MM.1S (cell line): ENCODE data around the gene RIPK4.

Experiments used
- DNase-seq: peaks from one replicate; pipeline ENCODE4 v3.0.0-alpha.2; 2015
- H2AFZ ChIP-seq: fragments of 300-600 bp; sonication (generic); 2 replicates; pipeline ENCODE4 v1.6.0; 2016; ENCODE audit warnings: antibody characterized with exemption, low read length
- H3F3A ChIP-seq: fragments of 300-600 bp; sonication (generic); 2 replicates; pipeline ENCODE4 v1.6.1; 2016; ENCODE audit warnings: mild to moderate bottlenecking, antibody characterized with exemption, low read length, moderate library complexity, mixed read lengths; ENCODE audit not compliant: insufficient read depth
- H3K27ac ChIP-seq: fragments of 300-600 bp; sonication (generic); 2 replicates; pipeline ENCODE4 v1.5.1; 2016; ENCODE audit warnings: mild to moderate bottlenecking, low read length
- H3K27me3 ChIP-seq: fragments of 300-600 bp; sonication (generic); replicated peaks from 2 replicates; pipeline ENCODE4 v1.6.0; 2016; ENCODE audit warnings: low read length; ENCODE audit not compliant: insufficient read depth
- H3K36me3 ChIP-seq: fragments of 300-600 bp; sonication (generic); replicated peaks from 2 replicates; pipeline ENCODE4 v1.6.1; 2016; ENCODE audit warnings: mild to moderate bottlenecking, low read length, mixed read lengths; ENCODE audit not compliant: insufficient read depth
- H3K4me1 ChIP-seq: fragments of 300-600 bp; sonication (generic); 2 replicates; pipeline ENCODE4 v1.6.1; 2016; ENCODE audit warnings: low read length, mixed read lengths
- H3K4me2 ChIP-seq: fragments of 300-600 bp; sonication (generic); 2 replicates; pipeline ENCODE4 v1.6.0; 2016; ENCODE audit warnings: low read depth, low read length
- H3K4me3 ChIP-seq: fragments of 300-600 bp; sonication (generic); 2 replicates; pipeline ENCODE4 v1.5.1; 2016; ENCODE audit warnings: low read length, mixed read lengths
- H3K79me2 ChIP-seq: fragments of 300-600 bp; sonication (generic); 2 replicates; pipeline ENCODE4 v1.6.1; 2016; ENCODE audit warnings: mixed run types, low read length, mixed read lengths
- H3K9ac ChIP-seq: fragments of 300-600 bp; sonication (generic); 2 replicates; pipeline ENCODE4 v1.6.1; 2016; ENCODE audit warnings: low read length, mixed read lengths
- H3K9me2 ChIP-seq: fragments of 300-600 bp; sonication (generic); replicated peaks from 2 replicates; pipeline ENCODE4 v1.6.1; 2016; ENCODE audit warnings: mild to moderate bottlenecking, low read length, mixed read lengths; ENCODE audit not compliant: insufficient read depth
- H3K9me3 ChIP-seq: fragments of 300-600 bp; sonication (generic); replicated peaks from 2 replicates; pipeline ENCODE4 v1.6.1; 2016; ENCODE audit warnings: mild to moderate bottlenecking, low read length, mixed read lengths; ENCODE audit not compliant: insufficient read depth
- H4K20me1 ChIP-seq: fragments of 300-600 bp; sonication (generic); 2 replicates; pipeline ENCODE4 v1.6.1; 2016; ENCODE audit warnings: mild to moderate bottlenecking, low read length, moderate library complexity, mixed read lengths; ENCODE audit not compliant: insufficient read depth
- EZH2 ChIP-seq: fragments of 300-600 bp; sonication (generic); optimal IDR thresholded peaks from 2 replicates; pipeline ENCODE3; 2017; ENCODE audit warnings: low read depth, mild to moderate bottlenecking, antibody characterized with exemption, low read length, mixed read lengths
- EZH2phosphoT487 ChIP-seq: fragments of 300-600 bp; sonication (generic); IDR thresholded peaks from 2 replicates; pipeline ENCODE4 v1.6.1; 2018; ENCODE audit warnings: antibody characterized with exemption, low read length
- TF ChIP-seq, protein P1 (sequence below): fragments of 300-600 bp; sonication (generic); IDR thresholded peaks from 2 replicates; pipeline ENCODE4 v1.5.1; 2016; ENCODE audit warnings: antibody characterized with exemption, low read length, mixed read lengths

RIPK4 gene

DNA sequence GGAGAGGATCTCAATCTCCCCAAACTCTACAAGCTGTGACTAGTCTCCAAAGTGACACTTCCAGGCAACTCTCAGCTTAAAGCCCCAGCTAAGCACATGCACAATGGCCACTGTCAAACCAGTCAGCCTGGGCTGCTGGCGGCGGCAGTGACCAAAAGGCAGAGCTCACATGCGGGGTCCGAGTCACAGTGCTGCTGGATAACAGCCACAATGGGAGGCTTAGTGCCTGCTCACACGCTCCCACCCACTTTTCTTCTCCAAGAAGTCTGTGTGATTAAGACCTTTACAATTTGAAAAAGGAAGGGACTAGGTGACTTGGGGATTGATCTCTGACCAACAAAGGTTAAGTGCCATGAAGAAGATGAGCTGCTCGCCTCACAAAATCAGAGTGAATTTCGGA lies 16.8 kb downstream of the RIPK4 start:
- peaks cover 99% of the 10 kb centered on the region for H3K27me3 ChIP-seq
- no peaks in the 10 kb centered on the region for H3K36me3 ChIP-seq
- H3K79me2 ChIP-seq: no peaks in the 10 kb centered on the region
- peaks cover 5% of the 10 kb centered on the region; the same call in 1 of the 2 replicates for H3K4me1 ChIP-seq
- no peaks in the 10 kb centered on the region for H4K20me1 ChIP-seq
- no peaks in the 10 kb centered on the region for H3K9me3 ChIP-seq
- no peak overlapping the region for H2AFZ ChIP-seq
- H3K4me2 ChIP-seq: no peak overlapping the region
- TF ChIP-seq EZH2 (no peak), EZH2phosphoT487 (no peak)
- TF ChIP-seq, protein P1, sequence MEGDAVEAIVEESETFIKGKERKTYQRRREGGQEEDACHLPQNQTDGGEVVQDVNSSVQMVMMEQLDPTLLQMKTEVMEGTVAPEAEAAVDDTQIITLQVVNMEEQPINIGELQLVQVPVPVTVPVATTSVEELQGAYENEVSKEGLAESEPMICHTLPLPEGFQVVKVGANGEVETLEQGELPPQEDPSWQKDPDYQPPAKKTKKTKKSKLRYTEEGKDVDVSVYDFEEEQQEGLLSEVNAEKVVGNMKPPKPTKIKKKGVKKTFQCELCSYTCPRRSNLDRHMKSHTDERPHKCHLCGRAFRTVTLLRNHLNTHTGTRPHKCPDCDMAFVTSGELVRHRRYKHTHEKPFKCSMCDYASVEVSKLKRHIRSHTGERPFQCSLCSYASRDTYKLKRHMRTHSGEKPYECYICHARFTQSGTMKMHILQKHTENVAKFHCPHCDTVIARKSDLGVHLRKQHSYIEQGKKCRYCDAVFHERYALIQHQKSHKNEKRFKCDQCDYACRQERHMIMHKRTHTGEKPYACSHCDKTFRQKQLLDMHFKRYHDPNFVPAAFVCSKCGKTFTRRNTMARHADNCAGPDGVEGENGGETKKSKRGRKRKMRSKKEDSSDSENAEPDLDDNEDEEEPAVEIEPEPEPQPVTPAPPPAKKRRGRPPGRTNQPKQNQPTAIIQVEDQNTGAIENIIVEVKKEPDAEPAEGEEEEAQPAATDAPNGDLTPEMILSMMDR: no peak
- no peaks in the 10 kb centered on the region for H3K9me2 ChIP-seq
- no peaks in the 10 kb centered on the region for H3F3A ChIP-seq
- no peak overlapping the region for H3K4me3 ChIP-seq
- no peak overlapping the region for H3K9ac ChIP-seq
- DNase-seq: no peak
- no peak overlapping the region for H3K27ac ChIP-seq

DNA sequence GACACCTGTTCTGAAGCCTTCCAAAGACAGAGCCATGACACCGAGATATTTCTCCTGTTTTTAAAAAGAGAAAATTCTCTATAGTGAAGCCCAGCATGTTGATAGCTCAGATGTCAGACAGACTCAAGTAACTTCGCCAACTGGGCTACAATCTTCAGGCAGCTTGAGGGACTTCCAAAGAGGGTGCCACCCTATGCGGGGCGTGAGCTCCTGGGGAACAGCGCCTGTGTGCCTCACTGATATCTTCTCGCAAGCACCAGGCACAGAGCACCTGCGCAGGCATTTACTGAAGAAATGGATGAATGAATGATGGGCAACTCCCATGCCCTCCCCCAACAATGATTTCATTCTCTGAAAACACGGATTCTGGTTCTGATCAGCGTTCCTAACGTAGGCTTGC lies 17.6 kb downstream of the RIPK4 start:
- Histone ChIP-seq H3K4me1 (peaks cover 5% of the 10 kb centered on the region; the same call in 1 of the 2 replicates), H3K4me2 (no peak overlapping the region), H4K20me1 (no peaks in the 10 kb centered on the region), H3K9me3 (no peaks in the 10 kb centered on the region), H3K9me2 (no peaks in the 10 kb centered on the region), H3F3A (no peaks in the 10 kb centered on the region), H3K27ac (no peak overlapping the region), H3K36me3 (no peaks in the 10 kb centered on the region), H2AFZ (no peak overlapping the region), H3K4me3 (no peak overlapping the region), H3K27me3 (peaks cover 100% of the 10 kb centered on the region), H3K79me2 (no peaks in the 10 kb centered on the region), H3K9ac (no peak overlapping the region)
- no peak for TF ChIP-seq EZH2phosphoT487
- no peak for TF ChIP-seq EZH2
- DNase-seq: no peak

DNA sequence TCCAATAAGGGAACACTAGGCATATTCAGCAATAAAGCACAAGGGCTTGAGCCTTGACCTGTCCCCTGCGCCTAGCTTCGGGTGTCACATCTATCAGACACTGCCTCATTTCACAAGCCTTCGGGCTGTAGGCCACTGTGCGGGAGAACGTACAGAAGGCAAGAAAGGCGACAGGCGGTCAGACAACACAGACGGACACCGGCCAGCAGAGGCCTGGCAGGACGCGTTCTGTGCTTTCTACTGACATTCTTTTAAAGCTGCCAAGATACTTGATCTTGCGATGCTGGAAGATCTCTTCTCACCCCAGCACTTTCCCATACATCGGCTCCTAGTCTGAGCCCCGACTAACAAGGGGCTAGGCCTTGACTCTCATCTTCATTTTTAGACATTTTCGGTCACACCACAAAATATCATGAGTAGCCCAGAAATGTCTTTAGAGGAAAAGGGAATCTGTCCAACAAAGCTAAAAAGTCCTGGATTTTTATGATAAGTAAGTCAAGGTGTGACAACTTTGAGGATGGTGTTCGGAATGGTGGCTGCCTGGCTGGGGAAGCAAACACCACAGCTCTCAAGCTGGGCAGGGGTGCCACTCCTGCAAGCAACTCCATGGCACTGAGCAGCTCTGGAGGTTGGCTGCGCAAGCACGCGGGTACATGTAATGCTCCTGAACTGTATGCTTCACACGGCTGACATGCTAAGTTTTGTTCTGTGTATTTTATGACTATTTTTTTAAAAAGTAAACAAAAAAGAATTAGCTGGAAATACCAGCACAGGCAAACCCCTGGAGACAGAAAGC lies 18.7 kb downstream of the RIPK4 start:
- Histone ChIP-seq H3K9ac (no peak overlapping the region), H3K4me3 (no peak overlapping the region), H3K36me3 (no peaks in the 10 kb centered on the region), H4K20me1 (no peaks in the 10 kb centered on the region), H3K9me2 (no peaks in the 10 kb centered on the region), H3F3A (no peaks in the 10 kb centered on the region), H3K27me3 (peaks cover 100% of the 10 kb centered on the region), H3K9me3 (no peaks in the 10 kb centered on the region), H3K4me2 (no peak overlapping the region), H3K27ac (no peak overlapping the region), H2AFZ (no peak overlapping the region), H3K79me2 (no peaks in the 10 kb centered on the region), H3K4me1 (peaks cover 5% of the 10 kb centered on the region; the same call in 1 of the 2 replicates)
- no peak for DNase-seq
- TF ChIP-seq EZH2phosphoT487 (no peak), EZH2 (no peak)
- TF ChIP-seq, protein P1: no peak

DNA sequence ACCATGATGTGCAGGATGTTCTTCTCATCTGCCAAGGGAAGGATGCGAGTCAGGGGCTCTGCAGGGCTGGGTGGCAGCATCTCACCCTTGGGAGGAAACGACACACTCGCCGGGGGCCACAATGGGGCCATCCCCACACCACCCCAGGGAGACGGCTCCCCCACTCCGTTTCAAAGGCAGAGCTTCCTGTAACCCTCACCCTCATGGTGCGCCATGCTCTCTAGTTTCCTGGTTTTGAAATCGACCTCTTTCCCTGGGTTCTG lies 20.2 kb downstream of the RIPK4 start:
- TF ChIP-seq, protein P1: no peak
- no peak for TF ChIP-seq EZH2phosphoT487
- TF ChIP-seq EZH2: no peak
- no peaks in the 10 kb centered on the region for H3K9me3 ChIP-seq
- DNase-seq: no peak
- H3K36me3 ChIP-seq: no peaks in the 10 kb centered on the region
- H3K27ac ChIP-seq: no peak overlapping the region
- no peaks in the 10 kb centered on the region for H3F3A ChIP-seq
- H3K9ac ChIP-seq: no peak overlapping the region
- no peak overlapping the region for H3K4me2 ChIP-seq
- H3K4me1 ChIP-seq: no peaks in the 10 kb centered on the region
- no peaks in the 10 kb centered on the region for H4K20me1 ChIP-seq
- no peak overlapping the region for H3K4me3 ChIP-seq
- no peak overlapping the region for H2AFZ ChIP-seq
- H3K27me3 ChIP-seq: peaks cover 100% of the 10 kb centered on the region
- H3K9me2 ChIP-seq: no peaks in the 10 kb centered on the region
- no peaks in the 10 kb centered on the region for H3K79me2 ChIP-seq
